Osteoblast (primary cell): ENCODE measurements around the gene CDIPT. TPM values are rescaled to one million over a fixed set of nuclear protein-coding genes. Genes with fewer than 3 reads are reported as not detected.

Source experiments
- DNase-seq: peaks from one replicate; pipeline ENCODE4 v3.0.0; 2011; ENCODE audit warnings: low spot score, mixed read lengths; ENCODE audit not compliant: insufficient read length; ENCODE audit errors: missing footprints
- H2AFZ ChIP-seq: 2 replicates; pipeline ENCODE4 v1.6.0; 2011; ENCODE audit warnings: mild to moderate bottlenecking, low read length
- H3K27ac ChIP-seq: 2 replicates; pipeline ENCODE4 v1.5.1; 2011; ENCODE audit warnings: mild to moderate bottlenecking, low read depth, low read length, moderate library complexity
- H3K27me3 ChIP-seq: 2 replicates; pipeline ENCODE4 v1.6.0; 2012; ENCODE audit warnings: mild to moderate bottlenecking, control low read depth, inconsistent platforms, low read length, moderate library complexity; ENCODE audit not compliant: insufficient read depth
- H3K36me3 ChIP-seq: 2 replicates; pipeline ENCODE4 v1.5.1; 2011; ENCODE audit warnings: mild to moderate bottlenecking, low read length, control low read depth, moderate library complexity; ENCODE audit not compliant: insufficient read depth
- H3K4me1 ChIP-seq: 2 replicates; pipeline ENCODE4 v1.5.1; 2011; ENCODE audit warnings: mild to moderate bottlenecking, low read length, control low read depth, moderate library complexity; ENCODE audit not compliant: insufficient read depth
- H3K4me2 ChIP-seq: 2 replicates; pipeline ENCODE4 v1.6.0; 2011; ENCODE audit warnings: mild to moderate bottlenecking, low read length; ENCODE audit not compliant: insufficient read depth
- H3K4me3 ChIP-seq: fragments of 200-600 bp; sonication (generic); 3 replicates; pipeline ENCODE4 v1.5.1; 2012; ENCODE audit warnings: mild to moderate bottlenecking, low read length, inconsistent platforms; ENCODE audit not compliant: insufficient read depth
- H3K79me2 ChIP-seq: 2 replicates; pipeline ENCODE4 v1.6.0; 2012; ENCODE audit warnings: mild to moderate bottlenecking, low read length, control low read depth, inconsistent platforms; ENCODE audit not compliant: insufficient read depth
- H3K9me3 ChIP-seq: 2 replicates; pipeline ENCODE4 v1.5.1; 2011; ENCODE audit warnings: low read depth, low read length, control low read depth
- H4K20me1 ChIP-seq: 2 replicates; pipeline ENCODE4 v1.6.0; 2012; ENCODE audit warnings: mild to moderate bottlenecking, low read length, control low read depth; ENCODE audit not compliant: insufficient read depth
- total RNA-seq: library from RNA; depleted of rRNA; stranded (reverse); fragments of >200 nt; gene quantifications from 2 replicates; pipeline ENCODE4 v1.2.3, GENCODE V29; 2012
- TF ChIP-seq, protein P1 (sequence below): IDR thresholded peaks from 2 replicates; pipeline ENCODE4 v1.5.1; 2011; ENCODE audit warnings: mild to moderate bottlenecking, low read depth, low read length, moderate library complexity; ENCODE audit errors: extremely low read depth

The CDIPT gene
- total RNA-seq, 1 donor: 105 TPM

DNA sequence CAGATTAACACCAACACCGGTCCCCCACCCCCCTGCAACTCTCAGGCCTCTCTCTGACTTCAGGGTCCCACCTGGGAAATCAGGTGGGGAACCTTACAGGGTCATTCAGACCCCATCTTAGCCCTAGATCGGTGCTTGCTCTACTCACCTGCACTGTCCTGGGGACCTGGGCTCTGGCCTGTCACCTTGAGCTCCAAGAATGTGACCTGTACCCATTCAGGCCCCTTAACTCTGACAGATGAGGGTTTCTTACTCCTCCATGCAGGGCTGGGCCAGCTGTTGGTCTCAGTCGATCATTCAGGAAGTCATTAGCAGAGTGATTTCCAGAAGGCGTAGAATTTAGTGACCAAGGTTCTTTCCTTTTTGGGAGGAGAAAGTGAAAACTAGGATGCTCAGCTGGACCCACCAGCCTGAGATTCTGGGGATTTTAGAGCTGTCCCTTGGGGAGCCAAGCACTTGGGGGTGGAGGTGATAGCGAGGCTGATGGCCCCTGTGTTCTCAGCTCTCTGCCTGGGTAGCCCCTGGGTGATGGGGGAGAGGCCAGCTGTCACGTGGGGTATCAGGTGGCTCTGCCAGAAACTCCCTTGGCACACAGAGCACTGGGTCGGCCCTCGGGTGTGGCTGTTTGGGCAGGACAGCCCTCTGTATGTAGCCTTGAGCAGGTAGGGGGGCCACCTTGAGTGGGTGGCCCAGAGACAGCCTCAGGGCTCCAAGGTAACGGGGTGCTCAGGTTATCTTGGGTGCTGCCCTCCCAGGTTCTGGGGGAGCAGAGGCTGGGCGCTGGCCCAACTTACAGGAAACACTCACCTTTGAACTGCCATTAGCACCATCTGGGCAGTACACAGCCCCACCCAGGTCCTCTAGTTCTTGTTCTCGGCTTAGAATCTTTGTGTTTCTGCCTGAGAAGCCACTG is 42.0 kb downstream of the CDIPT start:
- peaks cover 66% of the 10 kb centered on the region for H3K4me1 ChIP-seq
- peak; percentile 89 for DNase-seq
- TF ChIP-seq, protein P1, sequence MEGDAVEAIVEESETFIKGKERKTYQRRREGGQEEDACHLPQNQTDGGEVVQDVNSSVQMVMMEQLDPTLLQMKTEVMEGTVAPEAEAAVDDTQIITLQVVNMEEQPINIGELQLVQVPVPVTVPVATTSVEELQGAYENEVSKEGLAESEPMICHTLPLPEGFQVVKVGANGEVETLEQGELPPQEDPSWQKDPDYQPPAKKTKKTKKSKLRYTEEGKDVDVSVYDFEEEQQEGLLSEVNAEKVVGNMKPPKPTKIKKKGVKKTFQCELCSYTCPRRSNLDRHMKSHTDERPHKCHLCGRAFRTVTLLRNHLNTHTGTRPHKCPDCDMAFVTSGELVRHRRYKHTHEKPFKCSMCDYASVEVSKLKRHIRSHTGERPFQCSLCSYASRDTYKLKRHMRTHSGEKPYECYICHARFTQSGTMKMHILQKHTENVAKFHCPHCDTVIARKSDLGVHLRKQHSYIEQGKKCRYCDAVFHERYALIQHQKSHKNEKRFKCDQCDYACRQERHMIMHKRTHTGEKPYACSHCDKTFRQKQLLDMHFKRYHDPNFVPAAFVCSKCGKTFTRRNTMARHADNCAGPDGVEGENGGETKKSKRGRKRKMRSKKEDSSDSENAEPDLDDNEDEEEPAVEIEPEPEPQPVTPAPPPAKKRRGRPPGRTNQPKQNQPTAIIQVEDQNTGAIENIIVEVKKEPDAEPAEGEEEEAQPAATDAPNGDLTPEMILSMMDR: no peak
- H2AFZ ChIP-seq: peak overlapping the region; percentile 44
- H3K27ac ChIP-seq: peak overlapping the region; percentile 88
- H3K9me3 ChIP-seq: no peaks in the 10 kb centered on the region
- peaks cover 81% of the 10 kb centered on the region for H3K79me2 ChIP-seq
- peaks cover 16% of the 10 kb centered on the region for H3K36me3 ChIP-seq
- peaks cover 24% of the 10 kb centered on the region for H4K20me1 ChIP-seq
- H3K4me3 ChIP-seq: peak overlapping the region; percentile 90
- H3K27me3 ChIP-seq: no peaks in the 10 kb centered on the region
- H3K4me2 ChIP-seq: peak overlapping the region; percentile 99

- peak; percentile 90 for DNase-seq
- H3K79me2 ChIP-seq: peaks cover 74% of the 10 kb centered on the region
- peaks cover 16% of the 10 kb centered on the region for H3K36me3 ChIP-seq
Observed at GRCh38 chr16:29820271-29820701, 42.7 kb downstream of the CDIPT start, which contains the start of gene MVP. Gene MVP (plus strand): TSS chr16:29820462. CDS start chr16:29830550, 10,088 bp downstream.

DNA sequence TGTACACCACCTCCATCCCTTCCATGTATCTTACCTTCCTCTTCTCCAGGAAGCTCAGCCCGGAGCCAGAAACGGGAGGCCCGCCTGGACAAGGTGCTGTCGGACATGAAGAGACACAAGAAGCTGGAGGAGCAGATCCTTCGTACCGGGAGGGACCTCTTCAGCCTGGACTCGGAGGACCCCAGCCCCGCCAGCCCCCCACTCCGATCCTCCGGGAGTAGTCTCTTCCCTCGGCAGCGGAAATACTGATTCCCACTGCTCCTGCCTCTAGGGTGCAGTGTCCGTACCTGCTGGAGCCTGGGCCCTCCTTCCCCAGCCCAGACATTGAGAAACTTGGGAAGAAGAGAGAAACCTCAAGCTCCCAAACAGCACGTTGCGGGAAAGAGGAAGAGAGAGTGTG is 43.5 kb downstream of the CDIPT start:
- H3K4me3 ChIP-seq: peak overlapping the region; percentile 15
- H3K4me1 ChIP-seq: peaks cover 60% of the 10 kb centered on the region
- no peaks in the 10 kb centered on the region for H3K9me3 ChIP-seq
- peaks cover 68% of the 10 kb centered on the region for H3K79me2 ChIP-seq
- H3K27me3 ChIP-seq: no peaks in the 10 kb centered on the region
- DNase-seq: peak; percentile 23
- no peak overlapping the region for H2AFZ ChIP-seq
- peaks cover 16% of the 10 kb centered on the region for H3K36me3 ChIP-seq
- TF ChIP-seq, protein P1: no peak
- H4K20me1 ChIP-seq: peaks cover 14% of the 10 kb centered on the region
- peak overlapping the region; percentile 0 for H3K27ac ChIP-seq
- peak overlapping the region; percentile 99 for H3K4me2 ChIP-seq

More at GRCh38 chr16:29820271-29820701, 42.7 kb downstream of the CDIPT start, which contains the start of gene MVP:
- H3K4me2 ChIP-seq: peak within 1 kb of the TSS; percentile 99
- H3K4me3 ChIP-seq: peak within 1 kb of the TSS; percentile 90
- no peaks in the 10 kb centered on the region for H3K9me3 ChIP-seq
- H3K27me3 ChIP-seq: no peaks in the 10 kb centered on the region
- H3K4me1 ChIP-seq: peaks cover 61% of the 10 kb centered on the region
- TF ChIP-seq, protein P1: no peak
- H4K20me1 ChIP-seq: peaks cover 19% of the 10 kb centered on the region
- H3K27ac ChIP-seq: peak within 1 kb of the TSS; percentile 88
- H2AFZ ChIP-seq: peak within 1 kb of the TSS; percentile 70

- H3K27me3 ChIP-seq: no peaks in the 10 kb centered on the region
- H3K4me3 ChIP-seq: no peak overlapping the region
- no peak overlapping the region for H3K4me2 ChIP-seq
- H3K27ac ChIP-seq: no peak overlapping the region
- TF ChIP-seq, protein P1: no peak
- H2AFZ ChIP-seq: no peak overlapping the region
- H4K20me1 ChIP-seq: peaks cover 9% of the 10 kb centered on the region
- peaks cover 16% of the 10 kb centered on the region for H3K36me3 ChIP-seq
- H3K9me3 ChIP-seq: no peaks in the 10 kb centered on the region
- peaks cover 47% of the 10 kb centered on the region for H3K4me1 ChIP-seq
- peaks cover 55% of the 10 kb centered on the region for H3K79me2 ChIP-seq
- no peak for DNase-seq
Observed at GRCh38 chr16:29818082-29818481, 44.9 kb downstream of the CDIPT start.
